NOMO-1 treated with DMSO at 0.1 percent for 48 hours (cell line): Measurements from ENCODE around the gene WDR45.

ENCODE experiments used
- DNase-seq: peaks from one replicate; lab custom pipeline; 2025; ENCODE audit not compliant: unreplicated experiment; lab: John Stamatoyannopoulos, UW

WDR45 gene

DNA sequence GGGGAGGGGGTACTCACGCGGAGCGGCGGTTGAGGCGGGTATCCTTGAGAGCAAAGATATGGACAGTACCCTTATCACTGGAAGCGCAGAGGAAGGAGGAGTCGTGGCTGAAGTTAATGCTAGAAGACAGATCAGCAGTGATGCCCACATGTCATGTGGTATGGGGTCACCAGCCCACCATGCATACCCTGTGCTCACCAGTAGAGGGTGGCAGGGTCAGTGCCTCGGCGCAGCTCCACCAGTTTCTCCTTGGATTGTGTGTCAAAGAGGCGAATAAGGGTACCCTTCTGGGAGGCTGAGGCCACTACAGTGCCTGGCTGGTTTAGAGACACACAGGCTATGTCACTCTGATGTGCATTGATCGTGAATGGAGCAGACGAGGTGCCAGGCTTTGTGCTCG lies 4.3 kb downstream of the WDR45 start:
- DNase-seq, result no peak

DNA sequence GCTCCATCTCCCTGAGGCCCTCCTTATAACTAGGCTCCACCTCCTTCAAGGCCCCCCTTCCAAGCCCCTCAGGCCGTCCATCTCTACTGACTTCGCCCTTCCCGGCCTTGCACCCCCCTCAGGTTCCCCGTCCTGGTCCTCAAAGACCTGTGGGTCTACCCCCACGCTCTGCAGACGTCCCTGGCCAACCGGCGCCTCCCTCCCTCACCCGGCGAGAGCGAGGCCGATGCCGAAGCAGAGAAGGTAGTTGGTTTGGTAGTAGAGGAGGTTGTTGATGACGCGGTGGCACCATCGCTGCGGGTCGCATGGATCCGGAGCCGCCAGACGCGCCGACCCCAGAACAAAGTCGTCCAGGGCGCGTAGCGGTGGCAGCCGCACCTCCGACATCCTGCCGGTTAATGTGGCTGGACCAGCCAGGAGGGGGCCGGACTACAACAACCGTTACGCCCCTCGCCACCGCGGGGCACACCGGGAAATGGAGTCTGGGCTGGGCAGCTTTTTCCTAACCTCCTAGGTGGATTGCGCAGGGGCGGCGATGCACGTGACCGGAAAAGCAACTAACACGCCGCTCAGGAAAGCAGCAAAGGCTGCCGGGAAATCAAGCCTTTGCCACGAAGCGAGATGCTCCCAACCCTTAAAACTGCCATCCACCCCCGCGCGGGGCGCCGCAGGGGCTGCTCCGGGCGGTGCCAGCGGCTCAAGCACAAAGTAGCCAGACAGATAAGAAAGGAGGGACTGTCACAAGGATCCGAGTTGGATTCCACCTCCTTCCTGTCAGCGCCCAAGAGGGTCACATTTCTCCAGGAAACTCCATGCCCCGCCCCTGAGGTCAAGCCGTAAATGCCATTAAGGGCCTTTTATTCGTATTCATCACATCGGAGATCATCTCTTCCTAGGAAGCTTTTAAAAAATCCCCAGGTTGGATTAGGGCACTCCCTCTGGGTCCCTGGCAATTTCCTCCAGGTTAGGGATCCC lies 5.8 kb downstream of the WDR45 start, which contains the start of gene PRAF2:
Gene PRAF2 (minus strand): TSS at position 402 of the 975 bp plus-strand sequence. CDS start 15 bp downstream, at position 387.
- peak; percentile 41 for DNase-seq

DNA sequence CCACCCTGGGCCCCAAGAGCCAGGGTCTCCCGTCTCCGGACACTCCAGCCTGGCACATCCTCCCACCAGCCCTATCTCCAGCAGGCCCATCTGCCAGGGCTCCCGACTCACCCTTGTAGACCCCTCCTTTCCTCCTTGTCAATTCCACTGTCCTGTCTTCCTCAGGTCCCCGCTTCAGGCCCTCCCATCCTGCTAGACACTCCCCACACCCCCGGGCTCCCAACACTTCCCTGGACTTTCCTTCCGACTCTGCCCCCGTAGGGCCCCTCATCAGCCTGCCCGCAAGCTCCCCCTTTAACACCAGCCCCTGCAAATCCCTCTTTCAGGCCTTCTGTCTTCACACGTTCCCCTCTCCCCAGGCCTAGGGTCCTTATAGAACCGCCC lies 7.0 kb downstream of the WDR45 start:
- no peak for DNase-seq

DNA sequence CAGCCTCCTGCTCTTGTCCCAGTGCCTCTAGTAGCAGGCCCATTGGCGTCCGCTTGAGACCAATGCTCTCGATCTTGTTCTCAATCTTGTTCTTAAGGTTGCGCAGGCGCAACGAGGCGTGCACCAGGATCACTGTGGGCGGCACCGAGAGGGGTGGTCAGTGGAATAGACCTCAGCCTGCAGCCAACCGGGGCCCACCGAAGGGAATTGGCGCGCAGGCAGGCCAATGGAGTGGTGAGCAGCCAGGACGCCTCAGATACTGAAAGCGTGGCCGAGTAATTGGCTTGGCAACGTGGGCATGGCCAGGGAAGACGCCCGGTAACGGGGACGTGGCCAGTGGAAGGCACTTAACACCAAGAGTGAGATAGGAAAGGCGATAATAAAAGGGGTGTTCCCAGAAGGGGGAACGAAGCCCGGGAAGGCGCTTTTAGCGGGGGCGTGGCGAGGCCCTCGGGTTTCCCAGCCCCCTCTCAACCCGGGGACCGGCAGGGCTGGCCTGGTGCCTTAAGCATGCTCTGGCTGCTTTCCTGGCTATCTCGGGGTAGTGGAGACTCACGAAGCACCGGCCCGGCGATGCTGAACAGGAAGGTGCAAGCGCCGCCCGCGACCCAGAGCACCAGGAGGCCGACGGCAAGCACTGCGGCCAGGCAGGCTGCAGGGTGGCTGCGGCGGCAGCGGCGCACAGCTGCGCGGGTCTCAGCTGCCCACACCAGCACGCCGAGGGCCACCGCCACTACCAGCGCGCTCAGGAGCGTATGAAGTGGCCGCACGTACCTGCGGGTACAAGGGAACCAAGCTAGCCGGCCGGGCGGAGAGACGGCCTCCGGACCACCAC lies 7.6 kb downstream of the WDR45 start:
- no peak for DNase-seq

DNA sequence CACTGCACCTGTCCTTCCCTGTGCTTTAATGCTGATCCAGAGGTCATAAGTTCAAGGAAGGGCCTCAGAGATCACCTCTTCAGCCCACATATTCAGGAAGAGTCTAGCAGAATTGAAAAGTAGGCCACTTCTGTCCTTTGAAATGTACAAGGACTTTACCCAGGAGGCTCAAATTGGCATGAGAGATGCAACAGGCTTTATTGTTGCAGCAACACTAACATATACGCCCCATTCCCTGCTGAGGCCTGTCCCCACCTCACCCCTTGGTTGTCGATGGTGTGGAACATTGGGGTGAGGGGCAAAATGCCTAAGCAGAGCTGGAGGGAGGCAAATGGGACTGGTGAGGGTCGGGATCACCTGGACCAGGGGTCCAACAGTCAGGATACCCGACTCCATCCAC lies 8.7 kb downstream of the WDR45 start:
- DNase-seq, result no peak

DNA sequence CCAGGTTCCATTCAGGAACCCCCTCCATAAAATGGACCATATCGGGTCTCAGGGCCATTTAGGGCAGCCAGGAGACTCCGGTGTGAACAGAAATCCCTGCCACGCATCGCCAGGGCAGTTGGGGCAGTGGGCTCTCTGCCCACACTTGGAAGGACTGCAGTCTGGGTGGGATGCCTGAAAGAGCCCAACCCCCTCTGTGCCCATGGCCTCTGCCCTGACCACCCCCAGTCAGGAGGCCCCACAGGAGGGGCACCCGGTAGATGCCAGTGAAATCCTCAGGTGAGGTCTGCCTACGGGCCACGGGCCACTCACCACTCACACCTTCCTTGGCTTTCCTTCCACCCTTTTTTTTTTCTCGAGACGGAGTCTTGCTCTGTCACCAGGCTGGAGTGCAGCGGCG lies 10.6 kb downstream of the WDR45 start:
- no peak for DNase-seq

DNA sequence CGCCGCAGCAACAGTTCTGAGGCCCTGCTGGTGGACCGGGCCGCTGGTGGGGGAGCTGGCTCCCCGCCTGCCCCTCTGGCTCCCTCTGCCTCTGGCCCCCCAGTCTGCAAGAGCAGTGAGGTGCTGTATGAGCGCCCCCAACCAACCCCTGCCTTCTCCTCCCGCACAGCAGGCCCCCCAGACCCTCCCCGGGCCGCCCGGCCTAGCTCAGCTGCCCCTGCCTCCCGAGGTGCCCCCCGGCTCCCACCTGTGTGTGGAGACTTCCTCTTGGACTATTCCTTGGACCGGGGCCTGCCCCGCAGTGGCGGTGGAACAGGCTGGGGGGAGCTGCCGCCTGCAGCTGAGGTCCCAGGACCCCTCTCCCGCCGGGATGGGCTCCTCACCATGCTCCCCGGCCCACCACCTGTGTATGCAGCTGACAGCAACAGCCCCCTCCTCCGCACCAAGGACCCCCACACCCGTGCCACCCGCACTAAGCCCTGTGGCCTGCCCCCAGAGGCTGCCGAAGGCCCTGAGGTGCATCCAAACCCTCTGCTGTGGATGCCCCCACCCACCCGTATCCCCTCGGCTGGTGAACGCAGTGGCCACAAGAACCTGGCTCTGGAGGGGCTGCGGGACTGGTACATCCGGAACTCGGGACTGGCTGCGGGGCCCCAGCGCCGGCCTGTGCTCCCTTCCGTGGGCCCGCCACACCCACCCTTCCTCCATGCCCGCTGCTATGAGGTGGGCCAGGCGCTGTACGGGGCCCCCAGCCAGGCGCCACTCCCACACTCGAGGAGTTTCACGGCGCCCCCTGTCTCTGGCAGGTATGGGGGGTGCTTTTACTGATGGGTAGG lies 12.2 kb downstream of the WDR45 start:
- DNase-seq, result no peak

DNA sequence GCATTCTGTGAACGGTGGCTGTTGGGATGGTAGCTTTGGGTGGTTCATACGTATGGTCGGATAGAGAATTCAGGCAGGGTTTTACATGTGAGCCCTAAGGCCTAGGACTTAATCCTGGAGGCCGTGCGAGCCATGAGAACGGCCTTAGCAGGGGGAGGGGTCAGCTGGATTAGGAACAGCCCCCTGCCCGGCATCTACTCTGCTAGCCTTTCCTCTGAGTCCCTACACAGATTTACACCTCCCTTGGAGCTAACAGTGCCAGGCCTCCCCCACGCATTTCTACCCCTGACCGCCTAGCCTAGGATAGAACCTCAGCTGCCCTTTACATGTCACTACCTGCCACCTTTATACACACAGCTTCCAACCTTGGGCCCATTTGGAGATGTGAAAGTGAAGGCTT lies 13.0 kb downstream of the WDR45 start:
- no peak for DNase-seq

DNA sequence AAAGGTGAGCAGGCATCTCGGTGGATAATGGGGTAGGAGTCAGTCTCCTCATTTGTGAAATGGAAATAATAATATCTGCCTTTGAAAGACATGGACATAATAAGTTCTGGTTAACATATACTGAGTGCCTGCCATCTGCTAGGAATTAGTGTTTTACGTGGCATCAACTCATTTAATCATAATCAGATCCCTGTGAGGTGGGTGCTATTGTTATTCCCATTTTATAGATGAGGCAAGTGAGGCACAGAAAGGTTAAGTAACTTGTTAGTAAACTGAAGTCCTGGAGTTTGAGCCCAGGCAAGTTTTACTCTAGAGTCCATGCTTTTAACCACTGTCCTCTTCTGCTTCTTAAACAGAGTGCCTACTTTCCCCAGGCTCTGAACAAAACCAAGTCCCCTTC lies 13.4 kb downstream of the WDR45 start:
- DNase-seq, result no peak

DNA sequence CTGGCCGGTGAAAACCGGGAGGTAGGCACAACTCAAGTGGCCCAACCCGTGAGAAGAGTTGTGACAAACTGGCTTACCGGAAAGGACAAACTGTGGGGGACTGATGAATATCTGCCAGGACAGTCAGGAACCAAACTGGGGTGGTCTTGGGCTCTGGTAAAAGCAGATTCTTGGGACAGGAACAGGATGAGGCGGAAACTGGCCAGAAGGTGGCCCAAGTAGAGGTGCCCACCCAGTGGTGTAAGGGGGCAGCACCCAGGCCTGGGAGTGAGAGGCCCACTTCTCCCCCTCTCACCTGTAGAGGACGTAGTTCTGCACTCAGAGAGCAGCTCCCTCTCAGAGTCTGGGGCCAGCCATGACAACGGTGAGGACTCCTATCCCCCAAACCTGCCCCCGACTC lies 15.0 kb downstream of the WDR45 start:
- no peak for DNase-seq

DNA sequence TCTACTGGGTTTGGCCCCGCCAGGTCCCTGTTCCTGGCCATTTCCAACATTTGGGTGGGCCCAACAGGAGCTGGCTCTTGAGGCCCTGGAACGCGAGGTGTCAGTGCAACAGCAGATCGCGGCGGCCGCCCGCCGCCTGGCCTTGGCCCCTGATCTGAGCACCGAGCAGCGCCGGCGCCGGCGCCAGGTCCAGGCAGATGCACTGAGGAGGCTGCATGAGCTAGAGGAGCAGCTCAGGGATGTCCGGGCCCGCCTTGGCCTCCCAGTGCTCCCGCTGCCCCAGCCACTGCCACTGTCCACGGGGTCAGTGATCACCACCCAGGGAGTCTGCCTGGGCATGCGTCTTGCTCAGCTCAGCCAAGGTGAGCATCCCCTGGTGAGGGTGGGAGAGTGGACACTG lies 15.4 kb downstream of the WDR45 start:
- DNase-seq, result no peak

DNA sequence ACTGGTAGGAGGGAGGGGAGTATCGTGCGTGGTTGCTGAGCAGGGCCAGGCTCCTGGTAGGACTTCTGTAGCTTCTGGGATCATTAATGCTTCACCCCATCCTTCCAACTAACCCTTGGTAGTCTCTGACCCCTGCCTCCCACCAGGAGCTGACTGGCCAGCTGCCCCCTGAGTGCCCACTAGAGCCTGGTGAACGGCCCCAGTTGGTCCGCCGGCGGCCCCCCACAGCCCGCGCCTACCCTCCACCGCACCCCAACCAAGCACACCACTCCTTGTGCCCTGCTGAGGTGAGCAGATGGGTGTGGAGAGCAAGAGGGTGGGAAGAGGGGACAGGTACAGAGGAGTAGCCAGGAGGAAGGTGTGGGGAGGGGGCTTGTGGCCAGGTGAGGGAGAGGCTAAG lies 16.0 kb downstream of the WDR45 start:
- no peak for DNase-seq

DNA sequence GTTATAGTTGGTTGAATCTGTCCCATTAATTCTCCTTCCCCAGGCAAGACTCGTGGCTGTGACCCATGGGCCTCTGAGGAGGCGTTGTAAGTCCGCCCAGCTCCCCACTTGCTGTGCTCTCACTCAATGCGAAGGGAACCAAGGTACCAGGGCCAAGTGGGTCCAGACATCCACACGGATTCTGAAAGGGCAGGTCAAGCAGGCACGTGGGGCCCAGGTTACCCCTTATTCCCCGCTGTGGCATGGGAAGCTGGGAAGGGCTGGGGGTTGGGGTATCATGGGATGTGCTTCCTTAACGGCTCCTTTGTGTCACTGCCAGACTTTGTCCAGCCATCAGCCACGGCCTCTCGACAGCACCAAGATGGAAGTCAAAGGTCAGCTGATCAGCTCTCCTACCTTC lies 17.8 kb downstream of the WDR45 start:
- no peak for DNase-seq

DNA sequence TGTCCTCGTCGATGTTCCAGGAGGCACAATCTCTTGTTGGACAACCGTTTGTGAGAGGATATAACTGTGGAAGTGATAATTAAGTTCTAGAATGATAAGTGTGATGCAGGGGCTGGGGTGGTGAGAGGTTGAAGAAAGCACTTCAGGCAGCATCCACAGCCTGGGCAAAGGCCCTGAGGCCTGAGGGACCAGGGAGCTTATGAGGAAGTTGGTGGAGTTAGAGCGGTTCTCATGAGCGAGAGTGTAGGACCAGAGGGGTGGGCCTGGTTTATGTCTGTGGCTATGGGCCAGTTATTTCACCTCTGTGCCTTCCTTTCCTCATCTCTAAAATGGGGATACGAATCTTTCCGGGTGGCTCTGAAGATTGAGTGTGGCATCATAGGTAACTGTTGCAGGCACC lies 18.2 kb downstream of the WDR45 start:
- DNase-seq, result no peak

DNA sequence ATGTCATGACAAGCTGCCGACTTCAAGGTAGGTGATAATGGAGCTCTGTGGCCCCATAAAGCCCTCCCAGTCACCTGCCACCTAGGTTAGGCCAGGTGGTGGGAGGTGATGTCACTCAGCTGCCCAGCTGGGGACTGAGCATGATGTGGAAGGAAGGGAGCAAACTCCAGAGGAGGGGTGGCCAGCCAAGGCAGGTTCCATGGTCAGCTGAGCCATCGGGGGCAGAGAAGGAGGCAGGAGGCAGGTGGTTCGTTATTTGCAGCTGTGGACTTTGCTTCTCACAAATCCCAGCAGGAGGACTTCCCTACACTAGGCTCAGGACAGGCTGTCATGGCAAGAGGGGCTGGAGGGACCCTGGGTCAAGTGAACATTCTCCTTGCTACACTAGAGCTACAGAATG lies 18.8 kb downstream of the WDR45 start:
- no peak for DNase-seq

DNA sequence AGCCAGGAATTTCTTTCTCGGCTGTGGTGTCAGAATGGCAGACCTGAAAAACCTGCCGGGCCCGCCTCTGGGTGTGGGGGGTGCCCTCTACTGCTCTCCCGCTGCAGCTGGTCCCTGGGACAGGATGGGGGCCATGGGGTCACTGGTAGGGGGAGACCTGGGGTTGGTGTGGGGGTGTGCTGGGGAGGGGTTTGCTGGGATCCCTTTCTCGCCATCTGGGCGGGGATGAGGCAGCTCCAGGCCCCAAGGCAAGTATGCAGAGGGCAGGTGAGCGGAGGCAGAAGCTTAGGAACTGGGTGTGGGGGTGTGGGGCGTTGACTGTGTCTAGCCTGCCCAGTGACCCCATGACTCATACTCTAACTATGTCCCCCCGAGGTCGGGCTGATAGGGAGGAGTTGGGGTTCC lies 20.0 kb downstream of the WDR45 start:
- no peak for DNase-seq

DNA sequence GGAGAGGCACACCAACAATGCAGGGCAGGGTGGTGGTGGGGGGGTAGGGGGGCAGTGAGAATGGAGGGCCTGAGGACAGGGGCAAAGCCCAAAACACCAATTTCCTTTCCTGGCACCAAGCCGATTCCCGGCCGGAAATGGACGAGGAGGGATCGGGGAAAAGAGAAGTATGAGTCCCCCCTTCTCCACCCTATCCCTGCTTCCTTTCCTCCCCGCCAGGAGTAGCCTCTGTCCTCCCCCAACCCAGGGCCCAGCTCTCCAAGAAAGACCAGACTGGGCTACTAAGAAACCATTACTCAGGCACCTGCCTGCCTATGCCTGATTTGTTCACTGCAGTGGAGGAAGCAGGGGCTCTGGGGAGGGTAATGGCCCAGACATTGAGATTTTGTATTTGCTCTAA lies 20.5 kb downstream of the WDR45 start:
- DNase-seq, result no peak

DNA sequence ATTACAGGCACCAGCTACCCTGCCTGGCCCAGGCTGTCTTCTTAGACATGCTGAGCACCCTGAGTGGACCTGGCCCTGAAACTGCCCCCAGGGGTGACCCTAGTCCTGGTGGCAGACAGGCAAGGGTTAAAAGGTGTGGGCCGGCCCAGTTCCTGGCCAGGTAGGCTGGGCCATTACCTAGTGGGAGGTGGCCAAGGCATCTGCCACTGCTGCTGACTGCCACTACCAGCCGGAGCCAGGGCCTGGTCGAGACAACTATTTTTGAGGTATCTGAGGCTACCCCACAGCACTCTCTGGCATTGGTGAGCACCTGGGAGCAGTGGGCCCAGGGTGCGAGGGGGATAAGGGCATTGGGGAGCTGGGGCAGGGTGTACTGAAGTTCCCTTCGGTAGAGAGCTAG lies 20.9 kb downstream of the WDR45 start, which contains the start of gene CCDC120:
Gene CCDC120 (plus strand): TSS at position 206 of the 400 bp plus-strand sequence. CDS start 3,043 bp downstream, outside the sequence.
- no peak for DNase-seq

DNA sequence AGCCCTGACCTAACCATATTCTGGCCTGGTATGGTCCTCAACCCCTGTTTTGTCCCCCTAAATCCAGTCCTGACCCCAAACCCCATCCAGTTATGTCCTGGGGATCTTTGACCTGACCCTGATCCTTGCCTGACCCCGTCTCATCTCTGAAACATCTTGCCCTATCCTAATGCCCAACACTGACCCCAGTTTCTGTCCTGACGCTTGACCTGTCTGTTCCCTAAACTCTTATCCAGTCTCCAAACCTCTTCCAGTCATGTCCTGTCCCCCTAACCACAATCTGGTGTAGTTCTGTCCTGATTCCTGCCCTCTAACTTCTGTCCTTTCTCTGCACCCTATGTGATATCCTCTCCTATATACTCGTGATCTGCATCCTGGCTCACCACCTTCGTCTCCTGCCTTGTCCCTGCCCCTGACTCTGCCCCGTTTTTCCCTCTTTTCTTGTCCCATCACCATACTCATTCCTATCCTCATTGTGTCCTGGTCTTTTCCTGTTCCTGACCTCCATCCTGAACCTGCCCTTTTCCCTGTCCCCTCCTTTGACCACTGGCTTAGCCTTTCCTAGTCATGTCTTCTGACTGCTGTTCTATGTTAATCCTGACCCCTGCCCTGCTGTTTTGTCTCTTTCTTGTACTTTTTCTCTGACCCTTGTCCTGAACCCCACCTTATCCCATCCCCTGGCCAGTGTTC lies 25.5 kb downstream of the WDR45 start:
- no peak for DNase-seq
